GM18520 (cell line): Measurements from ENCODE around the gene TMEM120B.

ENCODE experiments used
- ATAC-seq: cut with Tn5 transposase; IDR thresholded peaks from one replicate; pipeline ENCODE4 v1.9.1; 2021; ENCODE audit not compliant: unreplicated experiment

The TMEM120B gene

GRCh38 chr12:121814429-121815119, 102.0 kb downstream of the TMEM120B start:
- ATAC-seq = no peak

GRCh38 chr12:121815263-121815662, 102.7 kb downstream of the TMEM120B start:
- ATAC-seq = no peak

GRCh38 chr12:121816925-121817647, 104.5 kb downstream of the TMEM120B start:
- no peak for ATAC-seq

GRCh38 chr12:121817648-121818043, 105.1 kb downstream of the TMEM120B start:
- no peak for ATAC-seq

- no peak for ATAC-seq
These were observed 106.8 kb downstream of the TMEM120B start for GRCh38 chr12:121819212-121819949.

GRCh38 chr12:121820056-121820455, 107.5 kb downstream of the TMEM120B start:
- no peak for ATAC-seq

- ATAC-seq = no peak
These were observed 110.0 kb downstream of the TMEM120B start for GRCh38 chr12:121822393-121823100.

GRCh38 chr12:121823101-121823726, 110.7 kb downstream of the TMEM120B start:
- ATAC-seq = no peak

- ATAC-seq = no peak
These were observed 111.2 kb downstream of the TMEM120B start for GRCh38 chr12:121823727-121824115.

GRCh38 chr12:121825041-121825523, 112.5 kb downstream of the TMEM120B start:
- no peak for ATAC-seq

GRCh38 chr12:121826318-121827150, 114.0 kb downstream of the TMEM120B start:
- ATAC-seq = no peak

GRCh38 chr12:121827351-121828099, 115.0 kb downstream of the TMEM120B start:
- no peak for ATAC-seq

- ATAC-seq = no peak
These were observed 115.8 kb downstream of the TMEM120B start for GRCh38 chr12:121828306-121828705.

- no peak for ATAC-seq
These were observed 116.3 kb downstream of the TMEM120B start for GRCh38 chr12:121828826-121829225.

- no peak for ATAC-seq
These were observed 116.8 kb downstream of the TMEM120B start for GRCh38 chr12:121829250-121829918.

- ATAC-seq = no peak
These were observed 117.6 kb downstream of the TMEM120B start for GRCh38 chr12:121830134-121830533.

GRCh38 chr12:121830588-121831265, 118.2 kb downstream of the TMEM120B start:
- no peak for ATAC-seq
